Pancreas (tissue), 10 donors: ENCODE data around the gene TBX21. TPM values are rescaled to one million over a fixed set of nuclear protein-coding genes. Genes with fewer than 3 reads are reported as not detected.

Experiments used
- ATAC-seq, 4 donors: fragments of 200-7000 bp; cut with Tn5 transposase; one replicate each; pipeline versions ENCODE4 v1.8.0 to v1.9.1; 2020; ENCODE audit warnings: mild to moderate bottlenecking in 4 of 4, moderate library complexity in 4 of 4
- DNase-seq, 6 donors: peaks; one replicate each; pipeline ENCODE4 v3.0.0-alpha.2; 2020
- FAIRE-seq: peaks from 2 replicates; lab custom pipeline; 2012; peaks lifted over from hg19 to GRCh38; lab: Jason Lieb, UNC
- H3K27ac ChIP-seq, 4 donors: fragments of 200-600 bp; sonication (generic); 1 replicate in 3 of 4; 2 replicates in 1 of 4; pipeline versions ENCODE4 v1.5.0 to v1.8.0; 2020
- H3K27me3 ChIP-seq, 4 donors: fragments of 200-600 bp; one replicate each; pipeline ENCODE4 v1.8.0; 2021
- H3K36me3 ChIP-seq, 3 donors: fragments of 200-600 bp; sonication (generic) in 1 of 3; one replicate each; pipeline versions ENCODE4 v1.5.0 to v1.8.0; 2020 to 2021
- H3K4me1 ChIP-seq, 3 donors: fragments of 200-600 bp; one replicate each; pipeline ENCODE4 v1.8.0; 2021
- H3K4me3 ChIP-seq, 4 donors: fragments of 200-600 bp; sonication (generic) in 2 of 4; one replicate each; pipeline versions ENCODE4 v1.5.0 to v1.8.0; 2020 to 2021
- H3K9me3 ChIP-seq, 4 donors: fragments of 200-600 bp; one replicate each; pipeline ENCODE4 v1.8.0; 2021
- CTCF ChIP-seq, 4 donors: fragments of 200-600 bp; sonication (generic) in 3 of 4; IDR thresholded peaks; one replicate each; pipeline versions ENCODE4 v1.5.0 to v1.8.0; 2021; ENCODE audit warnings: antibody characterized with exemption in 4 of 4
- WGBS, 2 donors: extraction: QIAGEN DNeasy Blood & Tissue Kit; methylation state at CpG; one replicate each; pipeline ENCODE4 v1.1.7; 2013; 5-methylcytosine and 5-hydroxymethylcytosine counted together
- intact Hi-C, 3 donors: fragments of 100-400 bp; cut with DNase I; formaldehyde crosslinking; loops; one replicate each; pipeline versions ENCODE4 v1.11.1 to v1.14.2; 2022
- polyA plus RNA-seq, 2 donors: library from polyadenylated mRNA; stranded (reverse); fragments of 200-250 nt; gene quantifications; one replicate each; pipeline ENCODE4 v1.2.3, GENCODE V29; 2013
- total RNA-seq, 6 donors: library from RNA; stranded (reverse); fragmentation: NEBNext Ultra II Directional in 4 of 6; extraction: Animal tissue kit (Norgen Biotek cat#: 25700) in 4 of 6; gene quantifications; one replicate each; pipeline versions ENCODE4 v1.2.1 to v1.2.4, GENCODE V29; 2021 to 2023
- donor health status: healthy with polysubstance abuse.
- donor health status: DM: no; HTN: no; CAD: no; lungs with moderate emphysema.
- donor health status: DM: no; HTN: no; CAD: no.
- donor health status: control.
- donor health status: control.
- donor health status: Bipolar disorder and iron deficiency.
- donor health status: DM: yes; HTN: yes; CAD: no.
- donor health status: DM: no; HTN: no; CAD: no.
- donor health status: DM: no; HTN: no; CAD: no.
- donor health status: DM: yes; HTN: yes; CAD: no.

The TBX21 gene
- total and polyA plus RNA-seq, 8 donors = 0.09 to 0.40 (median 0.17) TPM; not detected in 2

DNA sequence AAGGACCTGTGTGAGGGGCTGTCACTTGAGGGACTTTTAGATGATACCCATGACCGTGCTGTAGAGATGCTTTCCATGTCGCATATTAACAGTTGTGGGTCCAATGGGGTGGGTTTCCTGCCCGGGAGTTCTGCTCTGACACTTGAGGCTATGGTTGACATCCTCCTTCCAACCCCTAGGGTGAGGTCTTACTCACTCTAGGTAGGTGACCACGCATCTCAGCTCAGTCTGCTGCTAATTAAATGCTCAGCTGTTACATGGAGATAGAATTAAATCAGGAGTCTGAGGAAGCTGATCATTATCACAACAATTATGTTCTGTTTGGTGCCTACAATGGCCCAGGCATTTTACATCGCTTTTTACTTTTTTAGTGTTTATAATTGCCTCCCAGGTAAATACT, 48.4 kb downstream of the TBX21 start:
- H3K27me3 ChIP-seq = no peaks in the 10 kb centered on the region
- H3K4me1 ChIP-seq = no peaks in the 10 kb centered on the region
- ATAC-seq = no peak
- 62 to 72% methylated on average over 5 of the region's 5 CpGs for WGBS, 2 donors
- H3K9me3 ChIP-seq = no peaks in the 10 kb centered on the region
- no peak overlapping the region for H3K4me3 ChIP-seq
- intact Hi-C loops = no loop called here
- no peak overlapping the region for H3K27ac ChIP-seq
- FAIRE-seq = no peak
- no peak for TF ChIP-seq CTCF (IDR thresholded peaks at IDR 0.05)
- no peaks in the 10 kb centered on the region for H3K36me3 ChIP-seq
- DNase-seq = no peak

- DNase-seq (no peak), ATAC-seq (no peak), FAIRE-seq (no peak)
- intact Hi-C loops = no loop called here
- WGBS, 2 donors = 48 to 54% methylated on average over 5 of the region's 5 CpGs
- Histone ChIP-seq H3K9me3 (no peaks in the 10 kb centered on the region), H3K36me3 (no peaks in the 10 kb centered on the region), H3K4me1 (peaks cover 0 to 2% (median 0%) of the 10 kb centered on the region in 3 donors), H3K27me3 (peaks cover 0 to 10% (median 0%) of the 10 kb centered on the region in 4 donors), H3K4me3 (no peak overlapping the region), H3K27ac (no peak overlapping the region)
- TF ChIP-seq CTCF (IDR thresholded peaks at IDR 0.05) = no peak
Measured at GRCh38 chr17:47785538-47786123, 52.6 kb downstream of the TBX21 start.

DNA sequence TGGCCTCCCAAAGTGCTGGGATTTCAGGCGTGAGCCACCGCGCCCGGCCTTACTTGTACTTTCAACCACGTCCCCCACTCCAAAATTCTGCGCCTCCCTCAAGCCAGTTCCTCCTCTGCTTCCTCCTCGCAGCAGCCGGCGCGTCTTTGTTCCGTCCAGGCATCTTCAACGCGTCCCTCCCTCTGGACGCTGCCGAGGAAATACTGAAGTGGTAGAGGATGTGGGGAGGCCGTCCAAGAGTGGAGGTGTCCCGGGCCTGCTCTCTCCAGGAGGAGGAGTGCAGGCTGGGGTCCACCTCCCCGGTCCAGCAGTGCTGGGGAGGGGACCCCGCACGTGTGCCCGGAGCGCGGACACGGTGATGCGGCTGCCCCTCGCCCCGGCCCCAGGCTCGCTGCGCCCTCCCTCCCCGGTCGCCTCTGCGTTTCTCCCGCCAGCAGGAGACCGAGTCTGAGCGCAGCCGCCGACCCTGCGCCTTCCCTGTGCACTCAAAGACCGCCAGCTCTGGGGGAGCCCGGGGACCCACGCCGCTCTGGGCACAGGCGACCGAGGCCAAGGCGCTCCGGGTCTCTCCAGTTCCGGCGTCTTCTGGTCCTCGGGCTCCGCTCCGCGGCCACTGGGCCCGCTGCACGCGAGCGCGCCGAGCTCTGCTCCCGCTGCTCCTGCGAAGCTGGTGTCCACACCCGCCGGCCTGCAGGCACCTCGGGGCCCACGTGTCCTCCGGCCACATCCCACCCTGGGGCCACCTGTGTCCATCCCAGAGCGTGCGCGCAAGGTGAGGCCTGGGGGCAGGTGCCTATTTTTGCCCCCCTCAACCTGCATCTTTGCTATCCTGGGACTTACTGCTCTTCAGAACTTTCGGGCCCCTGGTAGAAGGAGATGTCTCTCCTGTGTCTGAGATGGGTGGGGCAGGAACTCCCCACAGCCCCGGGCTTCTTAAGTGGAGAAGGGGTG, 56.9 kb downstream of the TBX21 start:
- Histone ChIP-seq H3K4me3 (peak overlapping the region; percentile 17 to 54 (median 32)), H3K9me3 (no peaks in the 10 kb centered on the region), H3K36me3 (no peaks in the 10 kb centered on the region), H3K27me3 (peaks cover 0 to 14% (median 7%) of the 10 kb centered on the region in 4 donors), H3K27ac (no peak overlapping the region), H3K4me1 (peaks cover 0 to 2% (median 0%) of the 10 kb centered on the region in 3 donors)
- 3% methylated on average over 69 to 70 of the region's 70 CpGs for WGBS, 2 donors
- no peak for FAIRE-seq
- DNase-seq = peak in 4 of 6 donors; percentile 62 to 90 (median 77)
- intact Hi-C loops = no loop called here
- peak; percentile 96 to 100 (median 100) for ATAC-seq
- TF ChIP-seq CTCF (IDR thresholded peaks at IDR 0.05) = peak in 3 of 4 donors; percentile 34 to 51 (median 35)

DNA sequence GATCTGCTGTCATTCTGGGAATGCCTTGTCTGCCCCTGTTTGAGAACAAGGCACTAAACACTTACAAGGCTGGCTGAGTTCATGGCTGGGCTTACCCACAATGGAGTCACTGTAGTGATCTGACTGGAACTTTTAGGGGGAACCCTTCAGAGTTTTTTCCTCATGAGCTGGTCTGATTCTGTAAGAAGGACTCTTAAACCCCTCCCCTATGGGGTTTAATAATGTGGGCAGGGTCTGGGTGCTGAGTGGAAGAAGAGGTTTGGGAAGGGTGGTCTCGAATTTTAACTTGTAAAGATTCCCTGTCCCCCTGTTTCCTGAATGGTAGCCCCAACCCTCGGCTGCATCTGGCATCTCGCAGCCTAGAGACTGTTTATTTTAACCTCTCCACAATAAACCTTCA, 58.0 kb downstream of the TBX21 start:
- intact Hi-C loops = no loop called here
- H3K27me3 ChIP-seq = peaks cover 0 to 14% (median 7%) of the 10 kb centered on the region in 4 donors
- no peaks in the 10 kb centered on the region for H3K9me3 ChIP-seq
- no peak for TF ChIP-seq CTCF (IDR thresholded peaks at IDR 0.05)
- H3K27ac ChIP-seq = no peak overlapping the region
- FAIRE-seq = no peak
- ATAC-seq = no peak
- H3K4me1 ChIP-seq = peaks cover 0 to 2% (median 0%) of the 10 kb centered on the region in 3 donors
- no peaks in the 10 kb centered on the region for H3K36me3 ChIP-seq
- DNase-seq = no peak
- 39 to 41% methylated on average over 3 of the region's 3 CpGs for WGBS, 2 donors
- no peak overlapping the region for H3K4me3 ChIP-seq
